CD4-positive, alpha-beta T cell (primary cell): ENCODE data around the gene CEP192. TPM values are rescaled to one million over a fixed set of nuclear protein-coding genes. Genes with fewer than 3 reads are reported as not detected.
A peak's percentile ranks its signal among the peaks of the same experiment; 100 is the strongest.

Source experiments
- ATAC-seq: fragments of 200-7000 bp; cut with Tn5 transposase; one replicate; pipeline ENCODE4 v1.10.0; 2022; ENCODE audit warnings: mild to moderate bottlenecking; ENCODE audit not compliant: poor library complexity
- CTCF ChIA-PET: fragments of 350-600 bp; sonication (Branson Sonifier 250); formaldehyde crosslinking; loops from one replicate; lab custom pipeline; 2021; ENCODE audit warnings: antibody characterized with exemption, inconsistent platforms; lab: Charles Lee
- POLR2A ChIA-PET: fragments of 350-600 bp; sonication (Branson Sonifier 250); formaldehyde crosslinking; loops from one replicate; lab custom pipeline; 2021; ENCODE audit warnings: antibody characterized with exemption, inconsistent platforms; lab: Charles Lee
- DNase-seq, 14 experiments: peaks; one replicate each; pipeline ENCODE4 v3.0.0-alpha.2; 2013 to 2020; ENCODE audit warnings: mixed read lengths in 2 of 14
- H3K27ac ChIP-seq, 2 donors: one replicate each; pipeline versions ENCODE4 v1.5.1 to v1.7.0; 2013; ENCODE audit warnings: low read length in 2 of 2, low read depth in 1 of 2, mild to moderate bottlenecking in 1 of 2
- H3K27me3 ChIP-seq, 2 experiments: 1 replicate in 1 of 2; 2 replicates in 1 of 2; pipeline versions ENCODE4 v1.6.1 to v1.7.0; 2013; ENCODE audit warnings: low read length in 2 of 2, control low read depth in 1 of 2, mild to moderate bottlenecking in 1 of 2, moderate library complexity in 1 of 2; ENCODE audit not compliant: insufficient read depth in 2 of 2, control insufficient read depth in 1 of 2
- H3K36me3 ChIP-seq: one replicate; pipeline ENCODE4 v1.6.1; 2013; ENCODE audit warnings: low read length, control low read depth; ENCODE audit not compliant: insufficient read depth
- H3K4me1 ChIP-seq: one replicate; pipeline ENCODE4 v1.6.1; 2013; ENCODE audit warnings: low read length, control low read depth; ENCODE audit not compliant: insufficient read depth
- H3K4me3 ChIP-seq: one replicate; pipeline ENCODE4 v1.5.1; 2013; ENCODE audit warnings: mild to moderate bottlenecking, low read length, moderate library complexity
- H3K9me3 ChIP-seq, 2 experiments: 1 replicate in 1 of 2; 2 replicates in 1 of 2; pipeline versions ENCODE4 v1.6.1 to v1.7.0; 2013; ENCODE audit warnings: low read length in 2 of 2, mild to moderate bottlenecking in 2 of 2, control low read depth in 1 of 2, moderate library complexity in 1 of 2; ENCODE audit not compliant: control insufficient read depth in 1 of 2, insufficient read depth in 1 of 2
- H3K27ac Mint-ChIP-seq: one replicate; pipeline ENCODE4 v1.8.0; 2020; ENCODE audit warnings: mixed read lengths
- H3K27me3 Mint-ChIP-seq: one replicate; pipeline ENCODE4 v1.8.0; 2021; ENCODE audit warnings: mixed read lengths
- H3K36me3 Mint-ChIP-seq: one replicate; pipeline ENCODE4 v1.8.0; 2021; ENCODE audit warnings: low read depth, mixed read lengths
- H3K4me1 Mint-ChIP-seq: one replicate; pipeline ENCODE4 v1.8.0; 2021; ENCODE audit warnings: low read depth, mixed read lengths
- H3K4me3 Mint-ChIP-seq: one replicate; pipeline ENCODE4 v1.8.0; 2020; ENCODE audit warnings: mild to moderate bottlenecking, mixed read lengths
- H3K9me3 Mint-ChIP-seq: one replicate; pipeline ENCODE4 v1.8.0; 2020; ENCODE audit warnings: mixed read lengths
- CTCF ChIP-seq: fragments of 200-600 bp; IDR thresholded peaks from one replicate; pipeline ENCODE4 v1.8.0; 2022; ENCODE audit warnings: antibody characterized with exemption, mild to moderate bottlenecking
- intact Hi-C, 2 experiments: fragments of 100-400 bp; cut with DNase I in 1 of 2; cut with micrococcal nuclease in 1 of 2; formaldehyde crosslinking; loops; one replicate each; pipeline versions ENCODE4 v1.15.1 to v1.9.0; 2023 to 2025; cut with DNase I, micrococcal nuclease
- polyA plus RNA-seq, 2 donors: library from polyadenylated mRNA; unstranded; fragments of 120-200 nt; gene quantifications; one replicate each; pipeline ENCODE4 v1.2.1, GENCODE V29; 2013
- total RNA-seq, 174 experiments: library from RNA in 2 of 174; stranded (reverse) in 2 of 174; gene quantifications; one replicate each; pipeline ENCODE4 v1.2.3 and lab custom pipeline; 2021 to 2026

The CEP192 gene
- total RNA-seq (10 to 100 TPM; 23.4 to 25.0 TPM), total RNA-seq (lab: John Stamatoyannopoulos, UW) (33.1 to 224 (median 124) reads per million in 172 experiments)
- polyA plus RNA-seq (2013, experiment 1 of 2): 24.4 TPM
- 31.1 TPM for polyA plus RNA-seq (2013, experiment 2 of 2)

- no peaks in the 10 kb centered on the region for H3K9me3 ChIP-seq
- no peaks in the 10 kb centered on the region for H3K27me3 ChIP-seq
- peaks cover 20% of the 10 kb centered on the region for H3K36me3 Mint-ChIP-seq
- ATAC-seq (peak; percentile 97), DNase-seq (peak; percentile 94 to 99 (median 95))
- TF ChIP-seq CTCF: no peak
- H3K9me3 Mint-ChIP-seq: no peaks in the 10 kb centered on the region
- no peak within 1 kb of the TSS for H3K4me3 Mint-ChIP-seq
- intact Hi-C loops: loop anchor here (1.0 to 10.0 kb wide), 7 partner anchors 42 to 736 kb away; partner anchors contain the start of genes SEH1L (in 2 of the 2), AFG3L2 (in 1 of the 2), CEP76 (in 1 of the 2) and FAM210A (in 1 of the 2)
- H3K36me3 ChIP-seq: peaks cover 4% of the 10 kb centered on the region
- H3K4me1 Mint-ChIP-seq: peaks cover 21% of the 10 kb centered on the region
- peak within 1 kb of the TSS; percentile 61 to 84 for H3K27ac ChIP-seq
- H3K27me3 Mint-ChIP-seq: no peaks in the 10 kb centered on the region
- peak within 1 kb of the TSS; percentile 83 for H3K27ac Mint-ChIP-seq
- peaks cover 32% of the 10 kb centered on the region for H3K4me1 ChIP-seq
- ChIA-PET CTCF (interaction anchor here (0.8 to 1.2 kb wide), 3 partner anchors 13 to 264 kb away, joined by 3 to 5 read pairs (median 3); partner anchors contain the start of gene SEH1L), POLR2A (interaction anchor here (0.6 to 2.0 kb wide), 13 partner anchors 16 to 621 kb away, joined by 3 to 47 read pairs (median 4); partner anchors contain the start of genes AFG3L2, CEP76, PSMG2 and PTPN2)
- H3K4me3 ChIP-seq: peak within 1 kb of the TSS; percentile 85
Measured at GRCh38 chr18:12990967-12991820, at the start of gene CEP192. TSS of gene CEP192 (plus strand) at chr18:12991362. CDS start at chr18:12999425, 8,063 bp downstream.

GRCh38 chr18:12943215-12943614 lies 47.9 kb upstream of the CEP192 start:
- Histone ChIP-seq H3K9me3 (no peaks in the 10 kb centered on the region), H3K4me1 (peaks cover 9% of the 10 kb centered on the region), H3K4me3 (no peak overlapping the region), H3K27me3 (no peaks in the 10 kb centered on the region), H3K36me3 (no peaks in the 10 kb centered on the region), H3K27ac (no peak overlapping the region)
- no peak for TF ChIP-seq CTCF
- Mint-ChIP-seq H3K4me3 (no peak overlapping the region), H3K27me3 (no peaks in the 10 kb centered on the region), H3K9me3 (no peaks in the 10 kb centered on the region), H3K27ac (no peak overlapping the region), H3K36me3 (no peaks in the 10 kb centered on the region), H3K4me1 (peaks cover 19% of the 10 kb centered on the region)
- CTCF ChIA-PET: interaction anchor here (1.1 to 3.6 kb wide), 3 partner anchors 9 to 615 kb away, joined by 3 to 14 read pairs (median 3); no protein-coding TSS in a partner anchor
- ATAC-seq (no peak), DNase-seq (no peak)
- intact Hi-C loops: no loop called here
- POLR2A ChIA-PET: no interaction called here

GRCh38 chr18:12944709-12945108 lies 46.5 kb upstream of the CEP192 start:
- Histone ChIP-seq H3K4me3 (no peak overlapping the region), H3K27ac (no peak overlapping the region), H3K36me3 (no peaks in the 10 kb centered on the region), H3K4me1 (peaks cover 22% of the 10 kb centered on the region), H3K27me3 (no peaks in the 10 kb centered on the region), H3K9me3 (no peaks in the 10 kb centered on the region)
- no peak for DNase-seq
- POLR2A ChIA-PET: interaction anchor here (0.6 kb wide), 1 partner anchor 329 kb away, joined by 3 read pairs; no protein-coding TSS in a partner anchor
- no peaks in the 10 kb centered on the region for H3K9me3 Mint-ChIP-seq
- TF ChIP-seq CTCF: no peak
- H3K27me3 Mint-ChIP-seq: no peaks in the 10 kb centered on the region
- no peak for ATAC-seq
- H3K4me1 Mint-ChIP-seq: peaks cover 26% of the 10 kb centered on the region
- H3K36me3 Mint-ChIP-seq: peaks cover 5% of the 10 kb centered on the region
- H3K4me3 Mint-ChIP-seq: no peak overlapping the region
- CTCF ChIA-PET: interaction anchor here (3.6 kb wide), 1 partner anchor 10 kb away, joined by 14 read pairs; no protein-coding TSS in a partner anchor
- no peak overlapping the region for H3K27ac Mint-ChIP-seq
- intact Hi-C loops: loop anchor here in 1 of 2 experiments (5.0 kb wide), 1 partner anchor 783 kb away; the partner anchor contains the start of genes FAM210A and RNMT
